HG02759 (cell line): Measurements from ENCODE around the gene RBP2.
"Not testable (repeated sequence)": the region's sequence is repeated elsewhere in the genome, so short reads cannot be mapped to it uniquely, and the experiment has no call there.

Source experiments
- ATAC-seq: cut with Tn5 transposase; IDR thresholded peaks from one replicate; pipeline ENCODE4 v1.9.1; 2021; ENCODE audit warnings: mild to moderate bottlenecking, moderate library complexity; ENCODE audit not compliant: unreplicated experiment

RBP2 gene

GRCh38 chr3:139444446-139444845, 31.9 kb downstream of the RBP2 start:
- no peak for ATAC-seq

DNA sequence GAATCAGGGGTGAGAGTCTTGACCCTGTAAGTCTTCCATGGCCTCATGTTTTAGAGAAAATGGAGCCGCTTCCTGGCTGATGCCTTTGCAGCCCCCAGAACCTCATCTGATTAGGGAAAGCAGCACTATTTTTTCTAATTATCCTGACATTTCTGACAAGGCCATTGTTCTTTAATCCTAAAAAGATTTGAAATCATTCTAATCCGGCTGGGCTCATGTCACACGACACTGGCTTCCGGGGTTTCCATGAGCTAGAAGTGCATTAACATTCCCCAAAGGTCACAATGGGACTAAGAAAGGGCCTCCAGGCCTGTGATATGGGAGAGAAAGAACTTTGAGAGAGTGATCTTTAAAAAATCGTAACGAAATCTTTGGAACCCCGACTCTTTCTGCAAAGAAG, 33.1 kb downstream of the RBP2 start:
- ATAC-seq: no peak

- no peak for ATAC-seq
These were observed 34.7 kb downstream of the RBP2 start for GRCh38 chr3:139441656-139442055.

- no peak for ATAC-seq
These were observed 35.4 kb downstream of the RBP2 start for GRCh38 chr3:139440639-139441556.

- no peak for ATAC-seq
These were observed 37.0 kb downstream of the RBP2 start for GRCh38 chr3:139439278-139439677.

GRCh38 chr3:139434764-139435307, 41.5 kb downstream of the RBP2 start:
- no peak for ATAC-seq

DNA sequence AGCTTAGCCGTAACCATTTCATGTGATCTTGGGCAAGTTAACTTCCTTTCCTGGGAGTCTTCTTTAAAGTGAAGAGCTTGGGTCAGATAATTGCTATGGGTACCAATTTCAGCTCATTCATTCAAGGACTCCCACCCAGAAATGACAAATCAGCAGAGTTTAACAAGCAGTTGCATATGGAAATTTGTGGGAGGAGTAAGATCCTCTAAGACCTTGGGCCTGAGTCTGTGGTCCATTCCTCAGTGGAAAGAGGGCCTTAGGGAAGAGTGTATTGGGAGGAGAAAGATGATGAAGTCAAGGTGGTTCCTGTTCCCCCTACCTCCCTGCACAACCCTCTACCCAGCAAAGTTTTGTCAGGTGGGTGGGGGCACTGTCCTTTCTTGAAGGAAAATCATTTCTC, 42.1 kb downstream of the RBP2 start:
- ATAC-seq: no peak

GRCh38 chr3:139433089-139433488, 43.2 kb downstream of the RBP2 start:
- no peak for ATAC-seq

GRCh38 chr3:139430493-139430892, 45.8 kb downstream of the RBP2 start:
- no peak for ATAC-seq

- peak; percentile 80 for ATAC-seq
These were observed 48.8 kb downstream of the RBP2 start for GRCh38 chr3:139427283-139428060.

GRCh38 chr3:139425745-139426400, 50.4 kb downstream of the RBP2 start:
- ATAC-seq: no peak

- ATAC-seq: no peak
These were observed 53.1 kb downstream of the RBP2 start for GRCh38 chr3:139423232-139423631.

GRCh38 chr3:139421460-139421859, 54.9 kb downstream of the RBP2 start:
- ATAC-seq: no peak

GRCh38 chr3:139421040-139421439, 55.3 kb downstream of the RBP2 start:
- ATAC-seq: no peak

GRCh38 chr3:139418144-139418543, 58.2 kb downstream of the RBP2 start:
- no peak for ATAC-seq

DNA sequence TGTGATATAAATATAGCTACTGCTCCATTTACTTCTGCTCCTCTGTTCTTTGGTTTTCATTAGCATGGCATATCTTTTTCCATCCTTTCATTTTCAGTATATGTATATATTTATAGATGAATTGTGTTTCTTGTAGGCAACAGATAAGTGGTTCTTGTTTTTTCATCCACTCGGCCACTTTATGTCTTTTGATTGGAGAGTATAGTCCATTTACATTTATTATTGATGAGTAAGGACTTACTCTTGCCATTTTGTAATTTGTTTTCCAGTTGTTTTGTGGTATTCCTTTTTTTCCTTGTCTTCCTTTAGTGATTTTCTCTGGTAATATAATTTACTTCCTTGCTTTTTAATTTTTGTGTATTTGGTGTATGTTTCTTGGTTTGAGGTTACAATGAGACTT, 60.0 kb downstream of the RBP2 start:
- no peak for ATAC-seq

DNA sequence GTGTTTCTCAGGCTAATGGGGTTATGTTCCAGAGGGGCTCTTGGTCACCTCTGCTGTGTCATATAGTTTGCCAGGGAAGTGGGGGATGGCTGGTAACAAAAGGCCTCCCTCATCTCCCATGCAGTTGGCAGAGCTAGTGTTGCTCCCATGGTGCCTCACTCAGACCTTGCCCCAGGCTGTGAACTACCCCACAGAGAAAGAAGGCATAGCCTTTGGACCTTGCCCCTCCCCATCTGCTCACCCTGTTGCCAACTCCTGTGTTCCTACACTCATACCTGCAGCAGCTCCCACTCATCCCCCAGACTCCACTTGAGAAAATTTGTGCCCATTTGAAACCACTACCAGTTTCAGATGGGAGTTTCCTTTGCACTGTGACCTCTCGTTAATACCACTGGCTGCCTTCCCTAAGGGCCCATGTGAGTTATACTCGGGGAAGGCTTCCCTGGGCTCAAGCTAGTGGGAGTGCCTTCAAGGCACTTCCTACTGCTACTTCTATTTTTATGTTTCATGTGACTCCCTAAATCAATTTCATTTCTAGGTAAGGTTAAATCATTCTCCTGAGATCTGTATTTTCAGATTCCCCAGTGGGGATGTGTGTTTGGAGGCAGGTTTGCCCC, 61.6 kb downstream of the RBP2 start:
- no peak for ATAC-seq

- ATAC-seq: not testable (repeated sequence)
These were observed 63.4 kb downstream of the RBP2 start for GRCh38 chr3:139412891-139413290.
